ENCODE measurements around the gene C19orf25. TPM values are rescaled to one million over a fixed set of nuclear protein-coding genes. Genes with fewer than 3 reads are reported as not detected.

The C19orf25 gene
- total and polyA plus RNA-seq, 2 of the 13 experiments (the other 11 are each of a cell fraction or from before 2014, with no cell fraction given) = 14.2 to 32.4 TPM

DNA sequence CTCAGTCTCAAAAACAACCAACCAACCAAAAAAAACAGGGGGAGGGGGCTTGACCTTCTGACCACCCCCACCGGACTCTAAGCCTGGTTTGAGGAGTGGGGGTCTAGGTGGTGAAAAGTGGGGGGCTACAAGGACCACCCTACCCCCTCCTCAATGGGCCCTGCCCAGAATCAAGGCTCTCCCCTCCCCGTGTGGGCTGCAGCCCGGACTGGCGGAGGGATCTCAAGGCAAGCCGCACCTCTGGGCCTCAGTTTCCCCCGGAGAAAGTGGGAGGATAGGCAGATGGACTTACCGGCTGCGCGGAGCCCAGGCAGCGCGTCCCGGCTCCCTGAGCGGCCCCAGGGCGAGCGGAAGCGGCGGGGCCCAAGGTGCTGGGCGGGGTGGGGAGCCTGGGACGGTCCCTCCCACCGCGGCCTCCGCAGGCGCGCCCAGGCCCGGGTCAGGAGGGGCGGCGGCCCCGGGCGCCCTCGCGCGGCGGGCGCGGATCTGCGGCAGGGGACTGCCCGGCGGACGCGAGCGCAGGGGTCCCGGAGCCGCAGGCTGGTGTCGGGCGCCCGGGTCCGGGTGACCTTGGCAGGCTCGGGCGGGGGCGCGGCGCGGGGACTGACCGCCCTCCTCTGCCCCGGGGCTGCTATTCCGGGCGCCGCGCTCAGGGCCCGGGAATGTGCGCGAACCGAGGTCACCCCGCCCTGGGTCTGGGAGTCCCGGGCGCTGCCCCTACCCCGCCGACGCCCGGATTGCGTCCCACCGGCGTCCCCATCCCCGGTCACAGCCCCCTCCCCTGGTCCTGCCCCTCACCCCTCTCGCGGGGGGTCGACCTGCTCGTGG is 33.9 kb upstream of the C19orf25 start, which contains the start of gene ADAMTSL5 (continued):
- TF ChIP-seq KLF16 (CRISPR knock-in tag; IDR thresholded peaks at IDR 0.05) (peak in 1 of 2 experiments; percentile 19; a peak in 1 of 4 replicates), ZNF143 (CRISPR knock-in tag; IDR thresholded peaks at IDR 0.05) (no peak), ZNF660 (CRISPR knock-in tag; IDR thresholded peaks at IDR 0.05; ENCODE audit: borderline replicate concordance, low read depth) (no peak), SOX6 (IDR thresholded peaks at IDR 0.05) (no peak), SOX6 (CRISPR knock-in tag; IDR thresholded peaks at IDR 0.05) (no peak), AHR (CRISPR knock-in tag; IDR thresholded peaks at IDR 0.05) (no peak), ARNTL (CRISPR knock-in tag; IDR thresholded peaks at IDR 0.05) (no peak), CEBPB (IDR thresholded peaks at IDR 0.05; ENCODE audit: borderline replicate concordance, low read depth, low read length) (no peak), NR2C2 (CRISPR knock-in tag; IDR thresholded peaks at IDR 0.05; ENCODE audit: borderline replicate concordance) (0 out of 2 replicates have a peak, but pooled peaks have one; percentile 23), ZNF3 (CRISPR knock-in tag; IDR thresholded peaks at IDR 0.05) (no peak), ZNF225 (CRISPR knock-in tag; IDR thresholded peaks at IDR 0.05) (no peak), ZNF136 (CRISPR knock-in tag; IDR thresholded peaks at IDR 0.05; ENCODE audit: low read depth) (no peak), RBFOX2 (IDR thresholded peaks at IDR 0.05; ENCODE audit: low read depth, low read length) (peak; percentile 57), ZNF670 (CRISPR knock-in tag; IDR thresholded peaks at IDR 0.05; ENCODE audit: borderline replicate concordance) (no peak)
- TF ChIP-seq, protein P1, sequence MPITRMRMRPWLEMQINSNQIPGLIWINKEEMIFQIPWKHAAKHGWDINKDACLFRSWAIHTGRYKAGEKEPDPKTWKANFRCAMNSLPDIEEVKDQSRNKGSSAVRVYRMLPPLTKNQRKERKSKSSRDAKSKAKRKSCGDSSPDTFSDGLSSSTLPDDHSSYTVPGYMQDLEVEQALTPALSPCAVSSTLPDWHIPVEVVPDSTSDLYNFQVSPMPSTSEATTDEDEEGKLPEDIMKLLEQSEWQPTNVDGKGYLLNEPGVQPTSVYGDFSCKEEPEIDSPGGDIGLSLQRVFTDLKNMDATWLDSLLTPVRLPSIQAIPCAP (CRISPR knock-in tag; IDR thresholded peaks at IDR 0.05; ENCODE audit: low read depth) = no peak
- TF ChIP-seq, protein P2, sequence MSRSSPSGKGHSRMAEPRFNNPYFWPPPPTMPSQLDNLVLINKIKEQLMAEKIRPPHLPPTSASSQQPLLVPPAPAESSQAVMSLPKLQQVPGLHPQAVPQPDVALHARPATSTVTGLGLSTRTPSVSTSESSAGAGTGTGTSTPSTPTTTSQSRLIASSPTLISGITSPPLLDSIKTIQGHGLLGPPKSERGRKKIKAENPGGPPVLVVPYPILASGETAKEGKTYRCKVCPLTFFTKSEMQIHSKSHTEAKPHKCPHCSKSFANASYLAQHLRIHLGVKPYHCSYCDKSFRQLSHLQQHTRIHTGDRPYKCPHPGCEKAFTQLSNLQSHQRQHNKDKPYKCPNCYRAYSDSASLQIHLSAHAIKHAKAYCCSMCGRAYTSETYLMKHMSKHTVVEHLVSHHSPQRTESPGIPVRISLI (CRISPR knock-in tag; IDR thresholded peaks at IDR 0.05; ENCODE audit: borderline replicate concordance) = no peak
- TF ChIP-seq, protein P3, sequence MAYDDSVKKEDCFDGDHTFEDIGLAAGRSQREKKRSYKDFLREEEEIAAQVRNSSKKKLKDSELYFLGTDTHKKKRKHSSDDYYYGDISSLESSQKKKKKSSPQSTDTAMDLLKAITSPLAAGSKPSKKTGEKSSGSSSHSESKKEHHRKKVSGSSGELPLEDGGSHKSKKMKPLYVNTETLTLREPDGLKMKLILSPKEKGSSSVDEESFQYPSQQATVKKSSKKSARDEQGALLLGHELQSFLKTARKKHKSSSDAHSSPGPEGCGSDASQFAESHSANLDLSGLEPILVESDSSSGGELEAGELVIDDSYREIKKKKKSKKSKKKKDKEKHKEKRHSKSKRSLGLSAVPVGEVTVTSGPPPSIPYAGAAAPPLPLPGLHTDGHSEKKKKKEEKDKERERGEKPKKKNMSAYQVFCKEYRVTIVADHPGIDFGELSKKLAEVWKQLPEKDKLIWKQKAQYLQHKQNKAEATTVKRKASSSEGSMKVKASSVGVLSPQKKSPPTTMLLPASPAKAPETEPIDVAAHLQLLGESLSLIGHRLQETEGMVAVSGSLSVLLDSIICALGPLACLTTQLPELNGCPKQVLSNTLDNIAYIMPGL (CRISPR knock-in tag; IDR thresholded peaks at IDR 0.05; ENCODE audit: borderline replicate concordance in 1 of 2, low read depth in 1 of 2) = peak in 1 of 2 experiments; percentile 54; a peak in 1 of 4 replicates
- TF ChIP-seq, protein P4, sequence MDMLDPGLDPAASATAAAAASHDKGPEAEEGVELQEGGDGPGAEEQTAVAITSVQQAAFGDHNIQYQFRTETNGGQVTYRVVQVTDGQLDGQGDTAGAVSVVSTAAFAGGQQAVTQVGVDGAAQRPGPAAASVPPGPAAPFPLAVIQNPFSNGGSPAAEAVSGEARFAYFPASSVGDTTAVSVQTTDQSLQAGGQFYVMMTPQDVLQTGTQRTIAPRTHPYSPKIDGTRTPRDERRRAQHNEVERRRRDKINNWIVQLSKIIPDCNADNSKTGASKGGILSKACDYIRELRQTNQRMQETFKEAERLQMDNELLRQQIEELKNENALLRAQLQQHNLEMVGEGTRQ (IDR thresholded peaks at IDR 0.05; ENCODE audit: low read depth, low read length) = no peak
- TF ChIP-seq, protein P4 (CRISPR knock-in tag; IDR thresholded peaks at IDR 0.05; ENCODE audit: borderline replicate concordance) = no peak
- TF ChIP-seq, protein P5, sequence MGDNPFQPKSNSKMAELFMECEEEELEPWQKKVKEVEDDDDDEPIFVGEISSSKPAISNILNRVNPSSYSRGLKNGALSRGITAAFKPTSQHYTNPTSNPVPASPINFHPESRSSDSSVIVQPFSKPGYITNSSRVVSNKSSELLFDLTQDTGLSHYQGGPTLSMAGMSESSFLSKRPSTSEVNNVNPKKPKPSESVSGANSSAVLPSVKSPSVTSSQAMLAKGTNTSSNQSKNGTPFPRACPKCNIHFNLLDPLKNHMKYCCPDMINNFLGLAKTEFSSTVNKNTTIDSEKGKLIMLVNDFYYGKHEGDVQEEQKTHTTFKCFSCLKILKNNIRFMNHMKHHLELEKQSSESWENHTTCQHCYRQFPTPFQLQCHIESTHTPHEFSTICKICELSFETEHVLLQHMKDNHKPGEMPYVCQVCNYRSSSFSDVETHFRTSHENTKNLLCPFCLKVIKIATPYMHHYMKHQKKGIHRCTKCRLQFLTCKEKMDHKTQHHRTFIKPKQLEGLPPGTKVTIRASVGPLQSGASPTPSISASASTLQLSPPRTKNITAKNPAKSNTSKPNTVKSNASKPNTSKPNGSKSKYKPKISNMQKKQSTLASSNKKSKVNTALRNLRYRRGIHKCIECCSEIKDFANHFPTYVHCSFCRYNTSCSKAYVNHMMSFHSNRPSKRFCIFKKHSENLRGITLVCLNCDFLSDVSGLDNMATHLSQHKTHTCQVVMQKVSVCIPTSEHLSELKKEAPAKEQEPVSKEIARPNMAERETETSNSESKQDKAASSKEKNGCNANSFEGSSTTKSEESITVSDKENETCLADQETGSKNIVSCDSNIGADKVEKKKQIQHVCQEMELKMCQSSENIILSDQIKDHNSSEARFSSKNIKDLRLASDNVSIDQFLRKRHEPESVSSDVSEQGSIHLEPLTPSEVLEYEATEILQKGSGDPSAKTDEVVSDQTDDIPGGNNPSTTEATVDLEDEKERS (CRISPR knock-in tag; IDR thresholded peaks at IDR 0.05) = peak; percentile 75; the same call in 1 of the 2 replicates
